HepG2 (cell line): ENCODE data around the gene LRIG1. TPM values are rescaled to one million over a fixed set of nuclear protein-coding genes. Genes with fewer than 3 reads are reported as not detected.

Source experiments
- ATAC-seq: fragments of 200-7000 bp; cut with Tn5 transposase; 3 replicates; pipeline ENCODE4 v1.9.1; 2020; ENCODE audit warnings: mild to moderate bottlenecking, moderate library complexity
- BruUV-seq: library from RNA; stranded (reverse); fragments of 400-500 nt; replicated peaks from 2 replicates; lab custom pipeline; 2021; lab: Mats Ljungman, UMichigan
- CTCF ChIA-PET: fragments of 300-600 bp; formaldehyde crosslinking; extraction: SDS; loops from one replicate; lab custom pipeline; 2021; ENCODE audit warnings: low total read pairs, inconsistent platforms, low intra/inter-chr PET ratio; lab: Yijun Ruan, JAX
- POLR2A ChIA-PET: fragments of 350-600 bp; sonication (Branson Sonifier 250); formaldehyde crosslinking; loops from one replicate; lab custom pipeline; 2020; ENCODE audit warnings: antibody characterized with exemption, inconsistent platforms; lab: Yijun Ruan, JAX
- DNase-seq: peaks from one replicate; pipeline ENCODE4 v3.0.0-alpha.2; 2015; ENCODE audit warnings: low spot score
- FAIRE-seq: peaks from 3 replicates; lab custom pipeline; 2011; peaks lifted over from hg19 to GRCh38; lab: Jason Lieb, UNC
- H2AFZ ChIP-seq: one replicate; pipeline ENCODE4 v1.6.1; 2011; ENCODE audit warnings: low read length, inconsistent platforms
- H3K27ac ChIP-seq: fragments of 300-600 bp; 3 replicates; pipeline ENCODE4 v1.8.0; 2011; ENCODE audit warnings: mixed run types, mild to moderate bottlenecking, mixed read lengths, low read length, inconsistent platforms; ENCODE audit not compliant: insufficient read depth; ENCODE audit errors: extremely low read length
- H3K27me3 ChIP-seq, 2 experiments: fragments of 200-600 bp in 1 of 2; 2 replicates in 1 of 2; 3 replicates in 1 of 2; pipeline versions ENCODE4 v1.6.0 to v1.8.0; 2011; ENCODE audit warnings: low read length in 2 of 2, mild to moderate bottlenecking in 2 of 2, moderate library complexity in 2 of 2, inconsistent platforms in 1 of 2; ENCODE audit not compliant: insufficient read depth in 2 of 2, control insufficient read depth in 1 of 2
- H3K36me3 ChIP-seq, 2 experiments: fragments of 200-600 bp in 1 of 2; replicated peaks in 1 of 2; 2 replicates in 1 of 2; 3 replicates in 1 of 2; pipeline versions ENCODE4 v1.5.1 to v1.8.0; 2011; ENCODE audit warnings: low read length in 2 of 2, inconsistent platforms in 1 of 2; ENCODE audit not compliant: insufficient read depth in 2 of 2, control insufficient read depth in 1 of 2
- H3K4me1 ChIP-seq: 2 replicates; pipeline ENCODE4 v1.5.1; 2012; ENCODE audit warnings: low read length, inconsistent platforms; ENCODE audit not compliant: insufficient read depth
- H3K4me2 ChIP-seq: 2 replicates; pipeline ENCODE4 v1.6.0; 2011; ENCODE audit warnings: low read depth, low read length, inconsistent platforms
- H3K4me3 ChIP-seq, 3 experiments: fragments of 200-600 bp in 1 of 3; sonication (generic), shearing (Covaris generic) in 1 of 3; replicated peaks in 1 of 3; 2 replicates each; pipeline ENCODE4 v1.5.1; 2011 to 2016; ENCODE audit warnings: low read length in 3 of 3, inconsistent platforms in 2 of 3, low read depth in 2 of 3, mild to moderate bottlenecking in 2 of 3, control low read depth in 1 of 3, mixed read lengths in 1 of 3; ENCODE audit not compliant: insufficient read depth in 1 of 3
- H3K79me2 ChIP-seq: one replicate; pipeline ENCODE4 v1.6.1; 2011; ENCODE audit warnings: low read length, inconsistent platforms; ENCODE audit not compliant: insufficient read depth
- H3K9ac ChIP-seq: 2 replicates; pipeline ENCODE4 v1.6.0; 2011; ENCODE audit warnings: mild to moderate bottlenecking, low read depth, low read length, inconsistent platforms; ENCODE audit not compliant: insufficient read depth
- H3K9me3 ChIP-seq: 2 replicates; pipeline ENCODE4 v1.5.1; 2012; ENCODE audit warnings: mild to moderate bottlenecking, low read length
- H4K20me1 ChIP-seq: 2 replicates; pipeline ENCODE4 v1.6.0; 2011; ENCODE audit warnings: inconsistent platforms, mild to moderate bottlenecking, low read length, moderate library complexity; ENCODE audit not compliant: insufficient read depth
- ATAD3A ChIP-seq: sonication (generic); formaldehyde crosslinking; IDR thresholded peaks from 2 replicates; pipeline ENCODE4 v1.4.0; 2020; ENCODE audit warnings: missing genetic modification reagents
- EP300 ChIP-seq, 3 experiments: sonication (generic) in 1 of 3; formaldehyde crosslinking in 1 of 3; IDR thresholded peaks; 2 replicates each; pipeline versions ENCODE4 v1.5.1 to v1.6.1; 2011 to 2020; ENCODE audit warnings: low read depth in 2 of 3, low read length in 2 of 3, borderline replicate concordance in 1 of 3, improper control_type of control experiment in 1 of 3, mild to moderate bottlenecking in 1 of 3, missing genetic modification reagents in 1 of 3, moderate library complexity in 1 of 3
- HOMEZ ChIP-seq: IDR thresholded peaks from 2 replicates; pipeline ENCODE4 v1.6.1; 2016; ENCODE audit warnings: low read depth
- RFXAP ChIP-seq: sonication (generic); formaldehyde crosslinking; IDR thresholded peaks from 2 replicates; pipeline ENCODE4 v1.4.0; 2020; ENCODE audit warnings: missing genetic modification reagents, borderline replicate concordance
- TCF7 ChIP-seq: sonication (generic); IDR thresholded peaks from 2 replicates; pipeline ENCODE4 v1.6.1; 2016; ENCODE audit warnings: antibody characterized with exemption, low read depth
- ZNF280D ChIP-seq: sonication (generic); formaldehyde crosslinking; IDR thresholded peaks from 2 replicates; pipeline ENCODE4 v1.5.1; 2020; ENCODE audit warnings: mild to moderate bottlenecking, missing genetic modification reagents
- ZNF34 ChIP-seq: sonication (generic); formaldehyde crosslinking; IDR thresholded peaks from 2 replicates; pipeline ENCODE4 v1.4.0; 2020; ENCODE audit warnings: mild to moderate bottlenecking, missing genetic modification reagents, borderline replicate concordance
- ZNF639 ChIP-seq: conservative IDR thresholded peaks from 2 replicates; pipeline ENCODE4 v1.6.1; 2018; ENCODE audit warnings: missing genetic modification reagents
- ZNF782 ChIP-seq: sonication (generic); formaldehyde crosslinking; IDR thresholded peaks from 2 replicates; pipeline ENCODE4 v1.4.0; 2020; ENCODE audit warnings: missing genetic modification reagents, mild to moderate bottlenecking, borderline replicate concordance
- WGBS: methylation state at CpG from one replicate; pipeline ENCODE4 v1.1.6; 2017; ENCODE audit warnings: low lambda C conversion rate; 5-methylcytosine and 5-hydroxymethylcytosine counted together
- in situ Hi-C: cut with HindIII; loops from 2 replicates; pipeline ENCODE4 v1.10.0; 2017; ENCODE audit warnings: low pct_unique_long_range_greater_than_20kb; ENCODE audit not compliant: extremely low pct_ligation_motif_present
- intact Hi-C: fragments of 100-400 bp; cut with micrococcal nuclease; formaldehyde crosslinking; loops from one replicate; pipeline ENCODE4 v1.10.0; 2022; ENCODE audit not compliant: unreplicated experiment
- polyA plus RNA-seq, 8 experiments: library from polyadenylated mRNA; depleted of rRNA in 3 of 8; stranded (reverse) in 7 of 8; unstranded in 1 of 8; fragments of >200 nt; fragmentation: Illumina TruSeq in 4 of 8; extraction: Trizol in 4 of 8; gene quantifications; 2 replicates each; pipeline versions ENCODE4 v1.2.1 to v1.2.3, GENCODE V29; 2011 to 2016; ENCODE audit warnings: low read depth in 4 of 8, missing spikeins in 1 of 8, mixed read lengths in 1 of 8; ENCODE audit not compliant: insufficient read depth in 1 of 8
- total RNA-seq, 5 experiments: library from RNA; depleted of rRNA; stranded (reverse); fragments of >200 nt; fragmentation: Illumina TruSeq; extraction: Trizol; gene quantifications; 2 replicates each; pipeline ENCODE4 v1.2.3, GENCODE V29; 2016; ENCODE audit warnings: low read depth in 1 of 5
- TF ChIP-seq, protein P1 (sequence below): IDR thresholded peaks from 2 replicates; pipeline ENCODE4 v1.4.0; 2020; ENCODE audit warnings: mild to moderate bottlenecking, missing genetic modification reagents

LRIG1 gene
- total and polyA plus RNA-seq, 2 of the 13 experiments (the other 11 are each of a cell fraction or from before 2014, with no cell fraction given) = 17.8 to 24.8 TPM

GRCh38 chr3:66477856-66478255 is 23.0 kb downstream of the LRIG1 start:
- ChIA-PET CTCF (no interaction called here), POLR2A (interaction anchor here (2.0 to 7.6 kb wide), 2 partner anchors 14 to 15 kb away, joined by 4 to 115 read pairs; no protein-coding TSS in a partner anchor)
- H3K27me3 ChIP-seq = no peaks in the 10 kb centered on the region
- intact Hi-C loops = no loop called here
- peak overlapping the region; percentile 43; the same call in 1 of the 2 replicates for H3K4me2 ChIP-seq
- in situ Hi-C loops = no loop called here
- no TSS peak for BruUV-seq
- peaks cover 85% of the 10 kb centered on the region for H3K79me2 ChIP-seq
- no peak overlapping the region for H2AFZ ChIP-seq
- no peaks in the 10 kb centered on the region for H4K20me1 ChIP-seq
- 57% methylated on average over 7 of the region's 7 CpGs for WGBS
- H3K27ac ChIP-seq = peak overlapping the region; percentile 99
- DNase-seq = no peak
- H3K4me3 ChIP-seq = no peak overlapping the region
- H3K9me3 ChIP-seq = no peaks in the 10 kb centered on the region
- H3K4me1 ChIP-seq = peaks cover 98% of the 10 kb centered on the region
- no peaks in the 10 kb centered on the region for H3K36me3 ChIP-seq
- FAIRE-seq = no peak
- ATAC-seq = no peak
- H3K9ac ChIP-seq = no peak overlapping the region; the same call in 1 of the 2 replicates
- TF ChIP-seq RFXAP (CRISPR knock-in tag) = no peak
- no peak for TF ChIP-seq ZNF639 (CRISPR knock-in tag)
- TF ChIP-seq, protein P1, sequence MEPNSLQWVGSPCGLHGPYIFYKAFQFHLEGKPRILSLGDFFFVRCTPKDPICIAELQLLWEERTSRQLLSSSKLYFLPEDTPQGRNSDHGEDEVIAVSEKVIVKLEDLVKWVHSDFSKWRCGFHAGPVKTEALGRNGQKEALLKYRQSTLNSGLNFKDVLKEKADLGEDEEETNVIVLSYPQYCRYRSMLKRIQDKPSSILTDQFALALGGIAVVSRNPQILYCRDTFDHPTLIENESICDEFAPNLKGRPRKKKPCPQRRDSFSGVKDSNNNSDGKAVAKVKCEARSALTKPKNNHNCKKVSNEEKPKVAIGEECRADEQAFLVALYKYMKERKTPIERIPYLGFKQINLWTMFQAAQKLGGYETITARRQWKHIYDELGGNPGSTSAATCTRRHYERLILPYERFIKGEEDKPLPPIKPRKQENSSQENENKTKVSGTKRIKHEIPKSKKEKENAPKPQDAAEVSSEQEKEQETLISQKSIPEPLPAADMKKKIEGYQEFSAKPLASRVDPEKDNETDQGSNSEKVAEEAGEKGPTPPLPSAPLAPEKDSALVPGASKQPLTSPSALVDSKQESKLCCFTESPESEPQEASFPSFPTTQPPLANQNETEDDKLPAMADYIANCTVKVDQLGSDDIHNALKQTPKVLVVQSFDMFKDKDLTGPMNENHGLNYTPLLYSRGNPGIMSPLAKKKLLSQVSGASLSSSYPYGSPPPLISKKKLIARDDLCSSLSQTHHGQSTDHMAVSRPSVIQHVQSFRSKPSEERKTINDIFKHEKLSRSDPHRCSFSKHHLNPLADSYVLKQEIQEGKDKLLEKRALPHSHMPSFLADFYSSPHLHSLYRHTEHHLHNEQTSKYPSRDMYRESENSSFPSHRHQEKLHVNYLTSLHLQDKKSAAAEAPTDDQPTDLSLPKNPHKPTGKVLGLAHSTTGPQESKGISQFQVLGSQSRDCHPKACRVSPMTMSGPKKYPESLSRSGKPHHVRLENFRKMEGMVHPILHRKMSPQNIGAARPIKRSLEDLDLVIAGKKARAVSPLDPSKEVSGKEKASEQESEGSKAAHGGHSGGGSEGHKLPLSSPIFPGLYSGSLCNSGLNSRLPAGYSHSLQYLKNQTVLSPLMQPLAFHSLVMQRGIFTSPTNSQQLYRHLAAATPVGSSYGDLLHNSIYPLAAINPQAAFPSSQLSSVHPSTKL (CRISPR knock-in tag) = 0 out of 2 replicates have a peak, but pooled peaks have one; percentile 4
- TF ChIP-seq TCF7 = 0 out of 2 replicates have a peak, but pooled peaks have one; percentile 9
- TF ChIP-seq HOMEZ (CRISPR knock-in tag) = no peak
- TF ChIP-seq EP300 (IDR thresholded peaks at IDR 0.05; ENCODE audit: low read depth in 2 of 2, low read length in 2 of 2) = 0 out of 4 replicates have a peak, but pooled peaks of 1 of the 2 experiments have one; percentile 4
- no peak for TF ChIP-seq EP300 (CRISPR knock-in tag; IDR thresholded peaks at IDR 0.05; ENCODE audit: borderline replicate concordance)
- no peak for TF ChIP-seq ZNF782
- TF ChIP-seq ZNF280D (CRISPR knock-in tag) = no peak
- no peak for TF ChIP-seq ATAD3A (CRISPR knock-in tag)
- no peak for TF ChIP-seq ZNF34 (CRISPR knock-in tag)
